GM12801 (cell line): ENCODE measurements around the gene RMND1.

Source experiments
- CTCF ChIP-seq: IDR thresholded peaks from one replicate; pipeline ENCODE4 v1.5.1; 2011; ENCODE audit warnings: control low read depth; ENCODE audit not compliant: insufficient read length; ENCODE audit errors: extremely low read depth

RMND1 gene

GRCh38 chr6:151493804-151494234 lies 41.9 kb upstream of the RMND1 start, which contains the start of gene CCDC170:
Gene CCDC170, plus strand, starts transcription at chr6:151494017. Its CDS starts 112 bp downstream, at chr6:151494129.
- TF ChIP-seq CTCF = no peak

GRCh38 chr6:151493161-151493803 lies 41.4 kb upstream of the RMND1 start:
- no peak for TF ChIP-seq CTCF

- TF ChIP-seq CTCF = no peak
These were observed 39.1 kb upstream of the RMND1 start for GRCh38 chr6:151490996-151491395.

GRCh38 chr6:151488226-151488625 lies 36.3 kb upstream of the RMND1 start:
- no peak for TF ChIP-seq CTCF

- no peak for TF ChIP-seq CTCF
These were observed 32.1 kb upstream of the RMND1 start for GRCh38 chr6:151483994-151484393.

GRCh38 chr6:151482290-151482689 lies 30.4 kb upstream of the RMND1 start:
- no peak for TF ChIP-seq CTCF

GRCh38 chr6:151481786-151482185 lies 29.9 kb upstream of the RMND1 start:
- TF ChIP-seq CTCF = no peak

- no peak for TF ChIP-seq CTCF
These were observed 26.7 kb upstream of the RMND1 start for GRCh38 chr6:151478670-151479069.
